SK-N-SH treated with all-trans-retinoic acid at 6 μM for 48 hours (cell line): ENCODE results near the gene SLC4A4.

Experiments
- PPARA ChIP-seq: fragments of 250-450 bp; sonication (Bioruptor Pico); IDR thresholded peaks from 2 replicates; pipeline ENCODE4 v1.5.0; 2020; ENCODE audit warnings: mild to moderate bottlenecking, borderline replicate concordance
- ZFP3 ChIP-seq: fragments of 250-450 bp; sonication (Bioruptor Pico); IDR thresholded peaks from 2 replicates; pipeline ENCODE4 v1.5.0; 2020; ENCODE audit warnings: mild to moderate bottlenecking, moderate library complexity
- ZFP30 ChIP-seq: fragments of 450-650 bp; formaldehyde crosslinking; IDR thresholded peaks from 2 replicates; pipeline ENCODE4 v1.5.0; 2022; ENCODE audit warnings: mild to moderate bottlenecking, moderate library complexity

DNA sequence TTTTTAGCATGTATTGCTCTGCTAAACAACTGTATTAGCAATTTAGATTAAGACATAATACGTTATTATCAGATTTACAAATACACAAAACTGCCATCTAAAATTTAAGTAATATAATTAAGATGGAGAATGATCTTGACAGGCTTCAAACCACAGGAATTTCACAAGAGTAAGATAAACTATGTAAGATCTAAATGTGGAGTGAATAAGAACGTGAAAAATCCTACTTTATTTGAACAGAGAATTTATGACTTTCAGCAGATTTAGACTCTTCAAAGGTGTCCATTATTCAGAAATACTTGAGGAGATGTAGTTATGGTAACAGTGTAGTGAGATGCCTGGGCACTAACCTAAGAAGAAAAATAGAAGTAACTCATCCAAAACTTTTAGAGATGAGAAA lies 73.2 kb downstream of the SLC4A4 start:
- TF ChIP-seq ZFP30 (no peak), ZFP3 (CRISPR knock-in tag) (no peak), PPARA (CRISPR knock-in tag) (no peak)
